Inferior parietal cortex (tissue), 1 donor: ENCODE results near the gene DNAI2.
"Not testable (repeated sequence)": the region's sequence is repeated elsewhere in the genome, so short reads cannot be mapped to it uniquely, and the experiment has no call there.

Experiments
- DNase-seq: peaks from one replicate; pipeline ENCODE4 v3.0.0-alpha.2; 2016; ENCODE audit errors: extremely low spot score

DNAI2 gene

DNA sequence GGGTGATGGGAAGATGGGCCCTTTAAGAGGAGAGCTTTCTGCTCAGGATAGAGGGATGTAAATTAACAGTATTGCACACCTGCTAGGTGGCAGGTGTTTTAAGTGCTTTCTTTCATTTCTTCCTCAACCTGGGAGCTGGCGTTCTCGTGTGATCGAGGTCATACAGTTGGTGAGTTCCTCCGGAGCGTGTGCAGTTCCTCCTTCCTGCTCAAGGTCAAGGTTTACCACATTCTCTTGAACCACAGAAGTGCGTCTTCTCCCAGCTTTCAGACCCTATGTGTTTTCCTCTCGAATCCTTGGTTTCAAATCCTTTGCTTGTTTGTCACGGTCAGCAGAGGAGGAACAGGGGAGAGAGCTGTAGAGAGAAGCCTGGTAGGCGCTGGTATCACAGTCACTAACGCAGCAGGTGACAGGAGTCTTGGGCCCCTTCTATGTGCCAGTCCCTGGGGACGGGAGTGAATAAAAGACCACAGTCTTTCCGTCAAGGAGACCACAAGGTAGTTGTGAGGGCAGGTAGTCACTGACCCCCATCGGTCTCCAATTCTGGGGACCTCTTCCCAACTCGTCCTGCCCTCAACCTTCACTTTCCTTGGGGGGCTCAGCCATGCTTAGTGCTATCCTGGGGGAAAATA, 791 bp downstream of the DNAI2 start:
- DNase-seq: no peak

DNA sequence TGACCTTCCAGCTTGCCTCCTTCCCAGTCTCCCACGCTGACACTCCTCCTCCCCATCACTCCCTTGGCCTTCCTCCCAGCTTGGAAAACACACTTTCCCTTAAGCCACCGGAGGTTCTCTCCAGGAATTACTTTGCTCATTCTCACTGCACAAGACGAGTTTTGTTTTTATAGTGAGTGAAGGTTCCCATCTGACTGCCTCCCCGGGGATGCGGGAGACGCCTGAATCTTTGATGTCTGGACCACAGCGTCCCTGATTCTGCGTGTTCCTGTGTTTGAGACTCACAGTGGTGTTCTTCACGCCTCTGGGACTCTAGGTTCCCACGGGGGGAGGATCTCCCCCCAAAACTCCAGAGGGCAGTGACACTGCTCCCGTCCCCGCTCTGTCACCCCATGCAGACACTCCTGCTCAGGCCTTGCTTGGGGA, 2.0 kb downstream of the DNAI2 start:
- peak; percentile 53 for DNase-seq

DNA sequence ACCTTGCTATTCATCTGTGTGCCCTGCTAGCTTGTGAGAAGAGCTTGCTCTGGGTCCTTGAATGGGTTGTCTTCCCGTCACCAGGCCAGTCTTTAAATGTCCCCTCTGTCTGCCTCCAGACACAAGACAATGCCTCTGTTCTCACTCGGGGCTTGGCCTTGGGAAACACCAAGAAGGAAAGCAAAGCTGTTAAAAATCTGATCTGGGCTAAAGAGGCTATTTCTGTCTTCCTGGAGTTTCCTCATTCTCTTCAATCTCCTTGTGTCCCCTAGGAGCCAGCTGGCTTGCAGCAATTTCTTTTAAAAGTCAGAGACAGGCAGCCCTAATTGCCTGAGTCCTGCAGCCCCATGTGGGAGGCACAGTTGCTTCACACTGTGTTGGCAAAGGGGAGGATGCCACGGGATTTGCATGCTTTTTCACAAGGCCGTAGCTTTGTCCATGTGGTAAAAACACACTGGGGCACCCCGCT, 2.5 kb downstream of the DNAI2 start:
- DNase-seq: peak; percentile 55

DNA sequence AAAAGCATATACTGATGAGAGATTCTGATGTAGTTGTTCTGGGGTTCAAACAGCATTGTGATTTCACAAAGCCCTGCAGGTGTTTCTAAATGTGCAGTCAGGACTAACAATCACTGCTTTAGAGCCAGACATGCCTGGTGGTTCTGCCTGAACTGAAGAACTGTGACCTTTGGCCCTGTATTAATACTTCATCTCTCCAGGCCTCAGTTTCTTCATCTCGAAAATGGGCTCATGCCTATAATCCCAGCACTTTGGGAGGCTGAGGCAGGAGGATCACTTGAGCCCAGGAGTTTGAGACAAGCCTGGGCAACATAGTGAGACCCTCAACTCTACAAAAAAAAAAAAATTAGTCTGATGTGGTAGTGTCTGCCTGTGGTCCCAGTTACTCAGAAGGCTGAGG, 3.9 kb downstream of the DNAI2 start:
- no peak for DNase-seq

DNA sequence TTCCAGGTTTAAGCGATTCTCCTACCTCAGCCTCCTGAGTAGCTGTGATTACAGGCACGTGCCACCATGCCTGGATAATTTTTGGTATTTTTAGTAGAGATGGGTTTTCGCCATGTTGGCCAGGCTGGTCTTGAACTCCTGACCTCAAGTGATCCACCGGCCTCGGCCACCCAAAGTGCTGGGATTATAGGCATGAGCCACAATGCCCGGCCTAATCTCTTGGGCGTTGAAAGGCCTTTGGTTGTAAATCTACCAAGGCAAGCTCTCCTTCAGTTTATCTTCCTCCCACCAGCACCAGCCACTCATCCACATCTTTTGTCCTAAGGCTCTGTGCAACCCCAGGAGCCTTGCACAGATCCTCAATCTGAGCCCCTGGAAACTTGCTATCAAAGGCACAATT, 5.6 kb downstream of the DNAI2 start:
- not testable (repeated sequence) for DNase-seq

DNA sequence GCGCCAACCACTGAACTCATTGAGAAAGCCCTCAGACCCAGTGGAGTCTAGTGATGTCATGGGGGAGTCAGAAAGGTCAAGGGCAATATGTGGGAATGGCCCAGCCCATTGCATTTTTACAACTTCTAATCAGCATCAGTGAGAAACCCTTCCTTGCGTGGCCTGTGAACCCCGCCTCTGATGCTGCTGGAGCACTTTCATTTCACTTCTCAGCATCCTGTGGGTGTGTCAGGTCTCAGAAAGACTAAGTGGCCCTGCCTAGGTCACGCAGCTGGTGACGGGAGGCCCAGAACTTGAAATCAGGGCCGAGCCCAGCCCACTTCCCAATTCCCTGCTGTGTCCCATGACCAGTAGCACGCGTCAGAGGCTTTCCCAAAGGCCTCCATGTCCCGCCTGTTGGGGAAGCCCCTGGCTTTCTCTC, 6.1 kb downstream of the DNAI2 start:
- DNase-seq: no peak

DNA sequence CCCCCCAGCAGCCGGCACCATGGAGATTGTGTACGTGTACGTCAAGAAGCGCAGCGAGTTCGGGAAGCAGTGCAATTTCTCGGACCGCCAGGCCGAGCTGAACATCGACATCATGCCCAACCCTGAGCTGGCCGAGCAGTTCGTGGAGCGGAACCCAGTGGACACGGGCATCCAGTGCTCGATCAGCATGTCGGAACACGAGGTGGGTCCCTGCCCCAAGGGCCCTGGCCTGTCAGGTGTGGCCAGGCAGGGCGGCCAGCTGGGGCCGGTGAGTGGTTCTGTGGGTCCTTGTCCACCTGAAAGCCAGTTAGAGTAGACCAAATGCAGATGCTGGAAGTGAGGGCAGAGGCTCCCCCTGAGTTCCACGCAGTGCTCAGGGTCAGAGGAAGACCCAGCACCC, 7.8 kb downstream of the DNAI2 start:
- DNase-seq: no peak

DNA sequence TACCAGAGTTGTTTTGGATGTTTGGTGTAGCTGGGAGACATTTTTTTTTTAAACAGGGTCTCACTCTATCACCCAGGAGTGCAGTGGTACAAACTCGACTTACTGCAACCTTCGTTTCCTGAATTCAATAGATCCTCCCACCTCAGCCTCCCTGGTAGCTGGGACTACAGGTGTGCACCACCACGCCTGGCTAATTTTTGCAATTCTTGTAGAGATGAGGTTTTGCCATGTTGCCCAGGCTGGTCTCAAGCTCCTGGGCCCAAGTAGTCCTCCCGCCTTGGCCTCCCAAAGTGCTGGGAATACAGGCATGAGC, 8.2 kb downstream of the DNAI2 start:
- not testable (repeated sequence) for DNase-seq

DNA sequence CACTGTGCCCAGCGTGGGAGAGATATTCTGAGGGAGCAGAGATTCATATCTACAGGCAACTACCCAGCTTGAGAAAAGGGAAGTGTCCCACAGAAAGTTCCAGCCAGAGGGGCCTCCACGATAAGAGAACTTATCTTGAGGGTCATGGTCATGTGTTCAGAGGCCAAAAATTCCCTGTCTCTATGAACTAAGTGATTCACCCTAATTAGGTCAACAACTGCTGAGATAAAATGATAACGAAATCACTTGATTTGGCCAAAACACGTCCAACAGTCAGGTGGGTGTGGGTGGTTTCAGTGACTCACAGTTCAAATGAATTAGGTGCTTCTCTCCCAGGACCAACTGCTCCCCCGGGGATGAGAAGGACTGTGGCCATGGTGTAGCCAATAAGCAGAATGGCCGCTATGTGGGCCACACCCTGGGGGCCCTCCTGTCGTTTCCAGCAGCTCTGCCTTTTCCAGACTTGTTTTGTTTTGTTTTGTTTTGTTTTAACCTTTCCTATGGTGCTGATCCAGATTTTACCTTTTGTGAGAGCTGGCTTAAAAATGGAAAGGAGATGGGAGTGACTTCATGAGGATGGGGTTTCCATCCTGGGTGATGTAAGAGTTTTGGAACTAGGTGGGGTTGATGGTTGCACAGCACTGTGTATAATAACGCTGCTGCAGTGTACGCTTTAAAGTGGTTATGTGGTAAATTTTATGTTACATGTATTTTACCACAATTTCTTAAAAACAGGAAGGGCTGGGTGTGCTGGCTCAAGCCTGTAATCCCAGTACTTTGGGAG, 8.7 kb downstream of the DNAI2 start:
- DNase-seq: no peak

DNA sequence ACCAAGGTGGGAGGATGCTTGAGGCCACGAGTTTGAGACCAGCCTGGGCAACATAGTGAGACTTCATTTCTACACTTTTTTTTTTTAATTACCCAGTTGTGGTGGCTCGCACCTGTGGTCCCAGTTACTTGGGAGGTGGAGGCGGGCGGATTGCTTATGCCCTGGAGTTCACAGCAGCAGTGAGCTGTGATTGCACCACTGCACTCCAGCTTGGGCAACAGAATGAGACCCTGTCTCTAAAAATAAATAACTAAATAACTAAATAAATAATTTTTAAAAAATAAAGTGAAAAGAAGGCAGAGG, 9.3 kb downstream of the DNAI2 start:
- no peak for DNase-seq

DNA sequence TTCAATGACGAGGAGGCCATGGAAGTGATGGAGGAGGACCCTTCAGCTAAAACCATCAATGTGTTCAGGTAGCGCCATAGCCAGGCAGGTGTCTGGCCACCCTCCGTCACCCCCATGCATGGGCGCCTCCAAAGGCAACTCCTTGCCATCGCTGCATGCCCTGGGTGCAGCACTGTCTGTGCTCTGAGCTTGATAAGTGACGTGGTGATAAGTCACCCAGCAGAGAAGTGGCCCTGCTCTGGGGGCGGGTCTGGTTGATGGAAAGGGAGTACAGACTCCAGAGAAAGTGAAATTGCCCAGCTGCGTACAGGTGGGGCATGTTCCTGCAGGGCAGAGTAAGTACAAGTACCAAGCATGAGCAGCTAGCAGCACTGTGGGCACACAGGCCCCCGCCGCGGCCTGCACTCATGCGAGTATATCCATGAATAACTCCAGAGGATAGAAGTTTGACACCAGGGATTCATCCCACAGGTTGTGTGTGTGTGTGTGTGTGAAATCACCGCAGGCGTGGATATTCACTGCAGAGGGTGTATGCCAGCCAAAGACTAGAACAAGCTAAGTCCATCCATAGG, 13.1 kb downstream of the DNAI2 start:
- no peak for DNase-seq

DNA sequence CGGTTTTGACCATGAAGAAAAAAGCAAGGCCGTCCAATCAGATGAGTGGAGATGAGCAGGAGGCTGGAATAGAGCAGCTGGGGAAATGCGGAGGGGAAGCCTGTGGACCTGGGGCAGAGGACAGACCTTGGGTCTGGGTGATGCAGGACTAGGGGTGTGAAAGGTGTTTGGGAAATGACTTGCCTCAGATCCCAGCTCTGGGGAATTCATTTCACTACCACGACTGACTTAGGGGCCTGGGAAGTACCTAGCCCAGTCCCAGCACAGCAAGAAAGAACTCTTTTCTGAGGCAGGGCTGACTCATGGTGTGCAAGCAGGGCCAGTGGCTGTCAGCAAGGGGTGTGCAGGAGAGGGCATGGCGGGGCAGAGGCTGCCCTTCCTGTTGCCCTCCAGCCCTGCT, 14.8 kb downstream of the DNAI2 start:
- no peak for DNase-seq

DNA sequence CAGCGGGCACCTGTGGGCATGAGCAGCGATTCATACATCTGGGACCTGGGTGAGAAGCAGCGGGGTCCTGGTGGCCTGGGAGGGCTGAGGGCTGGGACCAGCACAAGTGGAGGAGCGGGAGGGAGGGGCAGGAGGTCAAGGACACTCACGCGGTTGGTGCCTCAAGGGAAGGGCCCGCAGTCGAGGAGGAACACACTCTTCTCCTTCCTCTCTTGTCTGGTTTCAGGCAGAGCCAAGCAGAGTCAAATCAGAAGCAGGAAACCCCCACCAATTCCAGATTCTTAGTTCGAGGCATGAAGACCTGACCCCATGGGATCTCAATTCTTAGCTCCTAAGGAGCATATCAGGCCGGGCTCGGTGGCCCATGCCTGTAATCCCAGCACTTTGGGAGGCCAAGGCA, 15.7 kb downstream of the DNAI2 start:
- no peak for DNase-seq

DNA sequence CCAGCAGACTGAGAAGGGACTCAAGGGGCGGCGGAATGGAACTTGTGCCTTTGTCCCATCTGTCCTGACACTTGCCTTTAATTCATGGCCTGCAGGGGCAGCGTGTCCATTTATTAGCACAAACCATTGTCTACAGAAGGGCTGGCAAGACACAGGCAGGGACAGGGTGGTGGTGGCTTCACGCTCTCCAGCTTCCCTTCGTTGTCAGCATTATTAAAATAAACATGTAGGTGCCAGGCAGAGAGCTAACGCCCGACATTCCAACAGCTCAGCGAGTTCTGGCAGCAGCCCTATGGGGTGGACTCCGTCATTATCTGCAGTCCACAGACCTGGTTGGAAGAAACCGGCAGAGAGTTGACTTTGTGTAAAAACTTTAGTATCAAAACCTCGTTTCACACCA, 16.3 kb downstream of the DNAI2 start:
- no peak for DNase-seq

DNA sequence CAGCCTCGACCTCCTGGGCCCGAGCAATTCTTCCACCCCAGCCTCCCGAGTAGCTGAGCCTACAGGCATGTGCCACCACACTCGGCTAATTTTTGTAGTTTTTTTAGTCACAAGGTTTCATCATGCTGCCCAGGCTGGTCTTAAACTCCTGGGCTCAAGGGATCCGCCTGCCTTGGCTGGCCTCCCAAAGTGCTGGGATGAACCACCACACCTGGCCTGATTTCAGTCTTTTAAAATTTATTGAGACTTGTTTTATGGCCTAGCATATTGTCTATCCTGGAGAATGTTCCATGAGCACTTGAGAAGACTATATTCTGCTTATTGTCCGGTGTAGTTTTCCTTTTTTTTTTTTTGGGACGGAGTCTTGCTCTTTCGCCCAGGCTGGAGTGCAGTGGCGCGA, 18.5 kb downstream of the DNAI2 start:
- DNase-seq: no peak

DNA sequence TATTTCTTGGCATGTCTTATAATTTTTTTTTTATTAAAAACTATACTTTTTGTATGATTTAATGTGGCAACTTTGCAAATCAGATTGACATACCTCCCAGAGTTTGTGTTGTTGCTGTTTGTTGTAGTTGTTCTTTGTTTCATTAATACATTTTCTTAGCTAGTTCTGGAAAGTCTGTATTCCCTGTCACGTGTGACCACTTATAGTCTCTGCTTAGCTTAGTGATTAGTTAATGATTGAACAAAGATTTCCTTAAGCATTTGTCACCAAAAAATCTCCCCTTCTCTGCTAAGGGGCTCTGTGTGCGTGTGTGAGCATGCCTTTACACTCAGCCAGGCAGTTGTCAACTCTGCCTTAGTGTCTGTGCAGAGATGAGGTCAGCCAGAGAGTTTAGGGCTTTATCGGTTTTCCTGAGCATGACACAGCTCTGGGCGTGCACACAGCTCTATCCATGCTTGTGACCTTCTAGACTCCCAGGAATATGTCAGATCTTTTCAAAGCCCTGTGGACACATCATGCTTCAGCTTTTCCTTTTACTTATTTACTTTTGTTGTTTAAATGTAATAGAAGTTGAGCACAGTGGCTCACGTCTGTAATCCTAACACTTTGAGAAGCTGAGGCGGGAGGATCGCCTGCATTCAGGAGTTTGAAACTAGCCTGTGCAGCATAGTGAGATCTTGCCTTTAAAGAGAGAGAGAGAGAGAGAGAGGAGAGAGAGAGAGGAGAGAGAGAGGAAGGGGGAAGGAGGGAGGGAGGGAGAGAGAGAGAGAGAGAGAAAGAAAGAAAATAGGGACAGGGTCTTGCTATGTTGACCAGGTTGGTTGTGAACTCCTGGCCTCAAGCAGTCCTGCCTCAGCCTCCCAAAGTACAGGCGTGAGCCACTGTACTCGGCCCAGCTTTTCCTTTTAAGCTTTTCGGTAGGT, 21.9 kb downstream of the DNAI2 start:
- no peak for DNase-seq

DNA sequence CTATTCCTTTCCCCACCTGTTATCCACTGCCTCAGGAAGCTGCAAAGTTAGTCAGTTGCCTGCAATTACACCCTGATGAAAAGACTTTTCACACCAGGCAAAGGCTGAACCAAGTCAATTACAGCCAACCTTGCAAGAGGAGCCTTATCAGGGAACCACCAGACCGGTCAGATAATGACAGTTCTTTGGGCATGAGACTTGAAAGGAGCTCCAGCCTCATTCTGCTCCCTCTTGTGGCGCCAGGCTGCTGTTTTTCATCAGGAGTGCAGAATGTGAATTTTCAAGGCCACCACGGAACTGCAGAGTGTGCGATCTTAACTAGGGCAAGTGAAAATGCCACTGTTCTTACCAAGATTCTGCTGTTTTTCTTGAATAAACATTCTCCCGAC, 22.5 kb downstream of the DNAI2 start:
- peak; percentile 85 for DNase-seq

DNA sequence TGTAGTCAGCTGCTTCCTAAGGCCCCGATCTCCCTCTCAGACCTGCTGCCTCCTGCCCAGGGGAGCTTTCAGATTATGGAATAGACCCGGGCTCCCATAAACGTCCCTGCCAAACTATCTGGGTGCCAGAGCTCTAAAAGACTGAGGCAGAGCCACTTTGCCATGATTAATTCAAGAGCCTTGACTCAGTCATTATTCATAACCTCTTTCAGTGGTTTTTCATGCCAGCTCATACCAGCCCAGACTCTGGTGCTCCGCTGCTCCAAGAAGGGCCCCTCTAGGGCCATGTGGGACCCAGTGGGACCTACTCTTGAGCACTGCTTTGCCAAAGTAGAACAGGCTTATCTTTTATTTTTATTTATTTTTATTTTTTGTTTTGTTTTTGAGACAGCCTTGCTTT, 23.9 kb downstream of the DNAI2 start:
- DNase-seq: no peak

DNA sequence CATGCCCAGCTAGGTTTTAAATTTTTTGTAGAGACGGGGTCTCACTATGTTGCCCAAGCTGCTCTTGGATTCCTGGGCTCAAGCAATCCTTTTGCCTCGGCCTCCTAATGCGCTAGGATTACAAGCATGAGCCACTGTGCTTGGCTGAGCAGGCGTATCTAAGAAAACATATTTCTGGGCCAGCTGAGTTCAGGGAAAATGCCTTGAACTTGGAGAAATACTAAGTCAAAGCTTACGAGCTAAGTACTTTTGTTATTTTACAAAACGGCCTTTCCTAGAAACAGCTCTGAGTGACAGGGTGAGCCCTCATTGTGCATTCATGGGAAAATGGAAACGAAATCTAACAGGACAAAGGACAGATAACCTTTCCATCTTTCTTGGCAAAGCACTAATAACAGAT, 24.7 kb downstream of the DNAI2 start:
- DNase-seq: no peak

DNA sequence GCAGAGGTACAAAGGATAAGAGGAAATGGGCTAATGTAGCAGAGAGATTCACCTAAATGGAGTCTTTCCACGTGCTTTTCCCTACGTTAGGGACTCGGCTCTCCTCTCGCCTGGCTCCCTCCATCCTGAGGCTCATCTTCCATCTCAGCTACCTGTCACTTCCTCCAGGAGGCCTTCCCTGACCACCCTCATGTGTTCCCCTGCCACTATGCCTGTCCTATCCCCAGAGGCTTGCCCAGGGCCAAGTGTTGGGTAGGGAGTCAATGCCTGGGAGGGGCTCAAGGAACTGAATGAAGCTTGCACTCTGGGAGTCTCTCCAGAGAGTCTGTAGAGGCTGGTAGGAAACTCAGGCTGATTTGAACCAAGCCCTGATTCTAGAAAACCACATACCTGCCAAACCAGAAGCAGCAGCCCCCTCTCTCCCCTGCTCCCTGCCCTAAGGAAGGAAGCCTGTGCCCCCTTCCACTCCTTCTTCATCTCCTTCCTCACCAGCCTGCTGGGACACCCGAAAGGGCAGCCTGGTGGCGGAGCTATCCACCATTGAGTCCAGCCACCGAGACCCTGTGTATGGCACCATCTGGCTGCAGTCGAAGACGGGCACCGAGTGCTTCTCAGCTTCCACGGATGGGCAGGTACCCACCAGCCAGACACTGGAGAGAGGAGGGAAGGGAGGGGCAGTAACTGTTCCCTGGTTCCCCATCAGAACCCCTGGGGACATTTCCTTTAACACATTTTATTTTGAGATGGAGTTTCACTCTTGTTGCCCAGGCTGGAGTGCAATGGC, 25.4 kb downstream of the DNAI2 start:
- no peak for DNase-seq

DNA sequence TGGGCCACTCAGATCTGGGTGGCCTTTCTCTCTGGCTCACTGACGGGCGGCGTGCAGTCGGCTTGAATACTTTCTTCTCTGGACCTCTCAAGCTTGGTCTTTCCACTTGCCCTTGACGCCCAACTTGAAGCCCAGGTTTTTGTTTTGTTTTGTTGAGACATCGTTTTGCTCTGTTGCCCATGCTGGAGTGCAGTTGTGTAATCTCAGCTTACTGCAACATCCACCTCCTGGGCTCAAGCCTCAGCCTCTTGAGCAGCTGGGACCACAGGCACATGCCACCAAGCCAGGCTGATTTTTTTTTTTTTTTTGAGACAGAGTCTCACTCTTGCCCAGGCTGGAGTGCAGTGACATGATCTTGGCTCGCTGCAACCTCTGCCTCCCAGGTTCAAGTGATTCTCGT, 29.3 kb downstream of the DNAI2 start:
- DNase-seq: no peak

DNA sequence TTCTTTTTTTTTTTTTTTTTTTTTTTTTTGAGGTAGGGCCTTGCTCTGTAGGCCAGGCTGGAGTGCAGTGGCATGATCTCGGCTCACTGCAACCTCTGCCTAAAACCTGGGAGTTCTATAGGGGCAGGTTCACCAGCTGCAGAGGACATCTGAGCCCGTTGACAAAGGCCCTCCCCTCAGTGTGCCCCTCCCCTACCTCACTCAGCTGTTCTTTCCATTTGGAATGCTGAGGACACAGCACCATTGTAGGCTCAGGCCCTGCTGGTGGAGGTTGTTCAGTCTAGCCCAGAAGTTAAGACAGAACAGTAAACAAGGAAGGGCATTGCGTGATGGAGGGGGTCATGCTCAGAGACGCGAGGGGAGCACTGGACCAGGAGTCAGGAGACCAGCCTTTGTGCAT, 30.1 kb downstream of the DNAI2 start:
- DNase-seq: no peak
